GM06990 (cell line): ENCODE measurements around the gene UVSSA.

Source experiments
- DNase-seq: peaks from one replicate; pipeline ENCODE4 v3.0.0-alpha.2; 2011; ENCODE audit not compliant: insufficient read length; ENCODE audit errors: extremely low read depth
- H3K27me3 ChIP-seq: replicated peaks from 2 replicates; pipeline ENCODE4 v1.6.0; 2011; ENCODE audit warnings: low read length; ENCODE audit not compliant: control insufficient read depth, insufficient read depth
- H3K36me3 ChIP-seq: 2 replicates; pipeline ENCODE4 v1.5.1; 2011; ENCODE audit warnings: low read length; ENCODE audit not compliant: control insufficient read depth, insufficient read depth
- H3K4me3 ChIP-seq: replicated peaks from 2 replicates; pipeline ENCODE4 v1.5.1; 2011; ENCODE audit warnings: low read depth, mild to moderate bottlenecking, control low read depth, low read length
- CTCF ChIP-seq: IDR thresholded peaks from 2 replicates; pipeline ENCODE4 v1.5.1; 2011; ENCODE audit warnings: low read length, control low read depth, mild to moderate bottlenecking, inconsistent platforms; ENCODE audit not compliant: insufficient read depth, poor library complexity, severe bottlenecking

The UVSSA gene

DNA sequence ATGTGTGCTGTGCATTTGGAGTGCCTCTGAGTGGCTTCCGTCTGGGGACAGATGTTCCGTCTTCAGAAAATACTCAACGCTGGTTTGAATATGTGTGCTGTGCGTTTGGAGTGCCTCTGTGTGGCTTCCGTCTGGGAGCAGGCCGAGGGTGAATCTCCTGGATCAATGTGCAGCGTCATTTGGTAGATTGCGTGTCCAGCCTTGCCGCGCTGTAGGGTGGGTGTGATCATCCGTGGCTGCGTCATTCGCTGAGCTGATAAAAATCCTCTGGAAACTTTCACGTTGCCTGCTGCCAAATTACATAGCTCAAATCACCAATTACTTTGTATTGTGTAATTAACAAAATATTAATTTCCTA, 12.1 kb downstream of the UVSSA start:
- H3K36me3 ChIP-seq = peaks cover 10% of the 10 kb centered on the region
- H3K27me3 ChIP-seq = no peaks in the 10 kb centered on the region
- no peak overlapping the region for H3K4me3 ChIP-seq
- no peak for TF ChIP-seq CTCF
- DNase-seq = no peak

- peaks cover 10% of the 10 kb centered on the region for H3K36me3 ChIP-seq
- H3K27me3 ChIP-seq = no peaks in the 10 kb centered on the region
- TF ChIP-seq CTCF = no peak
- DNase-seq = no peak
- no peak overlapping the region for H3K4me3 ChIP-seq
Observed at GRCh38 chr4:1359976-1360375, 13.0 kb downstream of the UVSSA start.

- no peak for DNase-seq
- TF ChIP-seq CTCF = no peak
- Histone ChIP-seq H3K36me3 (peaks cover 7% of the 10 kb centered on the region), H3K4me3 (no peak overlapping the region), H3K27me3 (no peaks in the 10 kb centered on the region)
Observed at GRCh38 chr4:1360423-1361283, 13.6 kb downstream of the UVSSA start.

DNA sequence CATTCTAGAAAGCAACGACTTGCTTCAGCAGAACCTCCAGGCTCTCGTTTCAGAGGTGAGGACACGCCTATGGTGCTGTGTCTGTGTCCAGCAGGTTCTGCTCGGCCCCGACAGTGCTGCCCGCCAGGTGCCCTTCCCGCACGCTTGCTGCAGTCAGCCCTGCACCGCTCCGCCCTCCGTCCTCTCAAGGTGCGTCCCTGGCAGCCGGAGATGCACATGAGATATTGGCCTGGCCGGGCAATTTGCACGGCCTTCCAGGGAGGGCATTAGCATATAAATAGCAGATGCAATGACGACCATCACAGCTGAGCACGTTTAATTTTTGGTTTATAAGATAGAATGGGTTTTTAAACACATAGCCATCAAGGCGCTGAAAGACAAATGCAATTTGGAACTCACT, 14.4 kb downstream of the UVSSA start:
- DNase-seq = no peak
- H3K27me3 ChIP-seq = no peaks in the 10 kb centered on the region
- H3K36me3 ChIP-seq = peaks cover 4% of the 10 kb centered on the region
- TF ChIP-seq CTCF = no peak
- no peak overlapping the region for H3K4me3 ChIP-seq

DNA sequence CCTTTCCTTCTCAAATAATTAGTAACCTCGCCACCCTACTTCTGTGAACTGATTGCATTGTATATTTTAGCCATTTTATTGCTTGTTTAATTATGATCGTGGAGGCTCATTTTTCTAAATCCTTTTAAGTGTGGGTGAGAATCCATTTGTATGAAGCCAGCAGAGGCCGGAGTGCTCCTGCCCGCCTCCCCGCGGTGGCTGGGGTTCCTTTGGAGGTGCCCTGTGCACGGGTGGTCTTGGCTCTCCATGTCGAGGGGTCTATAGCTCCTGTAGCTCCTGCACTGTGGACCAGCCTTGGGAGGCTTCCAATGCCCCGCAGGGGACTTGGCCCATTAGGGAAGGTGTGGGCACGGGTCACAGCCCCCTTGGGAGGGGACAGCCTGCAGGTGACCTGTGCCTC, 15.0 kb downstream of the UVSSA start:
- no peak for TF ChIP-seq CTCF
- H3K36me3 ChIP-seq = peaks cover 4% of the 10 kb centered on the region
- H3K4me3 ChIP-seq = no peak overlapping the region
- no peak for DNase-seq
- no peaks in the 10 kb centered on the region for H3K27me3 ChIP-seq

GRCh38 chr4:1362521-1362920, 15.5 kb downstream of the UVSSA start:
- TF ChIP-seq CTCF = no peak
- no peak for DNase-seq
- H3K4me3 ChIP-seq = no peak overlapping the region
- peaks cover under 1% of the 10 kb centered on the region; the same call in 1 of the 2 replicates for H3K36me3 ChIP-seq
- no peaks in the 10 kb centered on the region for H3K27me3 ChIP-seq
